Lower leg skin (tissue), 4 donors: ENCODE data around the gene ARHGEF16. TPM values are rescaled to one million over a fixed set of nuclear protein-coding genes. Genes with fewer than 3 reads are reported as not detected.

Experiments
- DNase-seq, 2 donors: peaks; one replicate each; pipeline ENCODE4 v3.0.0-alpha.2; 2019; ENCODE audit warnings: low spot score in 2 of 2
- H3K4me3 ChIP-seq: fragments of 200-600 bp; sonication (generic); 2 replicates; pipeline ENCODE4 v1.5.1; 2017; ENCODE audit warnings: mild to moderate bottlenecking, low read depth; ENCODE audit not compliant: poor library complexity, severe bottlenecking
- CTCF ChIP-seq, 3 donors: fragments of 450-650 bp; IDR thresholded peaks; one replicate each; pipeline ENCODE4 v1.5.1; 2016; ENCODE audit warnings: antibody characterized with exemption in 3 of 3, mild to moderate bottlenecking in 3 of 3, moderate library complexity in 2 of 3
- POLR2A ChIP-seq, 2 donors: fragments of 450-650 bp; IDR thresholded peaks; one replicate each; pipeline ENCODE4 v1.6.1; 2016 to 2017; ENCODE audit warnings: antibody characterized with exemption in 2 of 2, mild to moderate bottlenecking in 1 of 2, moderate library complexity in 1 of 2
- WGBS, 2 donors: methylation state at CpG; one replicate each; pipeline ENCODE4 v1.1.5; 2018; 5-methylcytosine and 5-hydroxymethylcytosine counted together
- intact Hi-C: fragments of 100-400 bp; cut with DNase I; formaldehyde crosslinking; loops from one replicate; pipeline ENCODE4 v1.15.0; 2023; ENCODE audit warnings: low total_unique reads
- total RNA-seq, 4 donors: library from RNA; depleted of rRNA; stranded (reverse); fragments of >200 nt; gene quantifications; one replicate each; pipeline ENCODE4 v1.1.0, GENCODE V29; 2016

Gene ARHGEF16
- total RNA-seq, 4 donors from 2014 or later, result 7.9 to 11.5 (median 9.8) TPM

DNA sequence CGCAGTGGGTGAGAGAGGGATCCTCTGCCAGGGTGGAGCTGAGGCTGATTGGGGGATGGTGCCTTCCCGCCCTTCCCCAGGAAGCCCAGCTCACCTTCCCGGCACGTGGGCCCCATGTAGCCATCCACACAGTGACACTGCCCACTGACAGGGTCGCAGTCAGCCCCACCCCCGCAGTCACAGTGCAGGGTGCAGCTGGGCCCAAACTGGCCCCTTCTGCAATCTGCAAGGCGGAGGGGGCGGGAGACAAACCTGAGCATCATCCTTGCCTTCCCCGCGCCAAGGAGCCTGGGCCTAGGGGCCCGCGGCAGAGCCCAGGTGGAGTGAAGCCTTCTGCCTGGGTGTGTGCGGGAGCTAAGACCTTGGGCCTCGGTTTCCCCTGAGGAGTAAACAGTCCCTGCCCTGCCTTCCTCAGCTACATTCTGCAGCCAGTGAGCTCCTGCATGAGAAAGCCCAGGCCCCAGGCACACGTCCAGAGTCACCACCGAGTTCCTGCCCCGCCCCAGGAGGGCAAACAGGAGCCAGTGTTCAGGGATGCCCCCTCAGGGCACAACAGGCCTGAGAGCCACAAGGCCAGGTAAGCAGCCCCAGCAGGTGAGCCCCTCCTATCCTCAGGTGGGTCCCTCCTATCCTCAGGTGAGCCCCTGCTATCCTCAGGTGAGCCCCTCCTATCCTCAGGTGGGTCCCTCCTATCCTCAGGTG is 38.2 kb downstream of the ARHGEF16 start:
- TF ChIP-seq CTCF (IDR thresholded peaks at IDR 0.05), result no peak
- no peak for TF ChIP-seq POLR2A (IDR thresholded peaks at IDR 0.05)
- no peak for DNase-seq
- no peak overlapping the region for H3K4me3 ChIP-seq
- intact Hi-C loops, result no loop called here
- 71 to 89% methylated on average over 7 to 14 of the region's 17 CpGs for WGBS, 2 donors

DNA sequence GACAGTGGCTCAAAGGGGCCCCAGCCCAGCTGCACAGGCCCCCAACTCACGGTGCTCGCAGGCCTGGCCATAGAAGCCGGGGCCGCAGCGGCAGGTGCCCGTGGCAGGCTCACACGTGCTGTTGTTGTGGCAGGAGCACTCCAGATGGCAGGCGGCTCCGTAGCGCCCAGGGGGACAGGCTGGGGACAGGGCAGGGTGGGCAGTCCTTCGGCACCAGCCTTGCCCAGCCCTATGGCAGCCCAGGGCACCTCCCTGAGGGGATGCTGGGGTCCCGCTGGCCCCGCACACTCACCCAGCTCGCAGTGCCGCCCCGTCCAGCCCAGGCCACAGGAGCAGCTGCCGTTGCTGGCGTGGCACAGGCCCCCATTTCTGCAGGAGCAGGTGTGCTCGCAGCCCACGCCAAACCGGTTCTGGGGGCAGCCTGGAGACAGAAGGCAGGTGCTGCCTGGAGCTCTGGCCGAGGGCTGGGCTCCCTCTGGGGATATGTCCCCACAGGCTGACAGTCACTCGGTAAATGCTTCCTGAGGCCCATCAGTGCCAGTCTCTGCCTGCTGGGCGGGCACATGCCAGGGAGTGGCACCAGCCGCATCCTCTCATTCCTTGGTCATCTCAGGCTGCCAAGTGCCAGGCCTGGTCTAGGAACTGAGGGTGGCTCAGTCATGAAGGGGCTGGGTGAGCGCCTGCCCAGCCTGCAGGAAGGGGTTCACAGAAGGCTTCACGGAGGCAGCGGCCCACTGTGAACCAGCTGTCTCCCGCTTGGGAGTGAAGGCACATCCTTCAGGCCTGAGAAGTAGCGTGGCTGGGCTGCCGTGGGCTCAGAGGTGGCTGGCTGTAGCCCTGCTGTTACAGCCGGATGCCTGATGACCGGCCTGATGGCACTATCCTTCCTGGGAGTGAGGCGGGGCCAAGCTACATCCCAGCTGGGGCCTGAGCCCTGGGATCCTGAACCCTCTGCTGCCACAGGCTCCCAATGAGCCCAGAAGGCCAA is 40.1 kb downstream of the ARHGEF16 start:
- no peak overlapping the region for H3K4me3 ChIP-seq
- DNase-seq, result no peak
- 85 to 86% methylated on average over 29 to 33 of the region's 34 CpGs for whole genome bisulfite sequencing, 2 donors
- TF ChIP-seq CTCF (IDR thresholded peaks at IDR 0.05), result no peak
- no peak for TF ChIP-seq POLR2A (IDR thresholded peaks at IDR 0.05)
- intact Hi-C loops, result no loop called here

GRCh38 chr1:3495776-3496745 is 41.6 kb downstream of the ARHGEF16 start:
- no peak overlapping the region for H3K4me3 ChIP-seq
- WGBS, 2 donors, result 72 to 81% methylated on average over 24 to 35 of the region's 36 CpGs
- no peak for DNase-seq
- intact Hi-C loops, result no loop called here
- TF ChIP-seq CTCF (IDR thresholded peaks at IDR 0.05), result no peak
- no peak for TF ChIP-seq POLR2A (IDR thresholded peaks at IDR 0.05)

GRCh38 chr1:3496916-3497315 is 42.5 kb downstream of the ARHGEF16 start:
- intact Hi-C loops, result no loop called here

More at GRCh38 chr1:3496916-3497315, 42.5 kb downstream of the ARHGEF16 start:
- no peak overlapping the region for H3K4me3 ChIP-seq
- TF ChIP-seq POLR2A (IDR thresholded peaks at IDR 0.05) (no peak), CTCF (IDR thresholded peaks at IDR 0.05) (no peak)
- 92 to 97% methylated on average over 18 to 20 of the region's 20 CpGs for WGBS, 2 donors
- DNase-seq, result no peak
